HCT116 (cell line): ENCODE data around the gene DEPDC7. TPM values are rescaled to one million over a fixed set of nuclear protein-coding genes. Genes with fewer than 3 reads are reported as not detected.

Experiments
- ATAC-seq: fragments of 200-7000 bp; cut with Tn5 transposase; 2 replicates; pipeline ENCODE4 v1.9.1; 2020; ENCODE audit warnings: mild to moderate bottlenecking, moderate library complexity
- BruUV-seq: library from RNA; stranded (reverse); fragments of 400-500 nt; replicated peaks from 2 replicates; lab custom pipeline; 2021; lab: Mats Ljungman, UMichigan
- CTCF ChIA-PET: fragments of 300-600 bp; sonication (Branson Sonifier 250); formaldehyde crosslinking; loops from one replicate; lab custom pipeline; 2021; ENCODE audit warnings: antibody characterized with exemption; lab: Charles Lee
- POLR2A ChIA-PET: fragments of 300-600, 350-600 bp; sonication (Branson Sonifier 250); formaldehyde crosslinking; loops from one replicate; lab custom pipeline; 2021; ENCODE audit warnings: antibody characterized with exemption; lab: Charles Lee
- RAD21 ChIA-PET, 2 experiments: fragments of 300-600 bp; sonication (Branson Sonifier 250); formaldehyde crosslinking; loops; one replicate each; lab custom pipeline; 2023; ENCODE audit warnings: low total read pairs in 2 of 2; ENCODE audit not compliant: uncharacterized antibody in 2 of 2, unreplicated experiment in 2 of 2, low non-redundant PET in 1 of 2; lab: Charles Lee
- DNase-seq: peaks from one replicate; pipeline ENCODE4 v3.0.0-alpha.2; 2010; ENCODE audit warnings: low read depth, low spot score
- H2AFZ ChIP-seq: fragments of 200-600 bp; shearing (Covaris generic), sonication (generic); 2 replicates; pipeline ENCODE4 v1.6.1; 2017; ENCODE audit warnings: low read depth, mixed run types, mixed read lengths, antibody characterized with exemption, low read length; ENCODE audit not compliant: poor library complexity, severe bottlenecking
- H3K27ac ChIP-seq: 2 replicates; pipeline ENCODE4 v1.5.1; 2012; ENCODE audit warnings: low read depth, low read length
- H3K27me3 ChIP-seq: fragments of 200-600 bp; sonication (generic); 2 replicates; pipeline ENCODE4 v1.6.1; 2016; ENCODE audit warnings: mixed run types, low read length, mixed read lengths; ENCODE audit not compliant: insufficient read depth
- H3K36me3 ChIP-seq, 2 experiments: fragments of 200-500 bp in 1 of 2; fragments of 200-600 bp in 1 of 2; sonication (Bioruptor generic) in 1 of 2; sonication (generic) in 1 of 2; 2 replicates each; pipeline versions ENCODE4 v1.5.1 to v1.6.1; 2014 to 2016; ENCODE audit warnings: low read length in 2 of 2, inconsistent platforms in 1 of 2, mixed read lengths in 1 of 2, mixed run types in 1 of 2; ENCODE audit not compliant: insufficient read depth in 2 of 2, control insufficient read depth in 1 of 2
- H3K4me1 ChIP-seq, 2 experiments: fragments of 200-600 bp in 1 of 2; sonication (generic) in 1 of 2; 2 replicates each; pipeline versions ENCODE4 v1.5.1 to v1.6.1; 2012 to 2017; ENCODE audit warnings: low read length in 2 of 2, inconsistent platforms in 1 of 2, mild to moderate bottlenecking in 1 of 2, mixed read lengths in 1 of 2, mixed run types in 1 of 2, moderate library complexity in 1 of 2; ENCODE audit not compliant: insufficient read depth in 2 of 2, control insufficient read depth in 1 of 2
- H3K4me2 ChIP-seq: fragments of 200-600 bp; sonication (generic); 2 replicates; pipeline ENCODE4 v1.6.1; 2017; ENCODE audit warnings: mixed run types, low read length, mixed read lengths
- H3K4me3 ChIP-seq, 2 experiments: fragments of 200-600 bp in 1 of 2; sonication (generic) in 1 of 2; replicated peaks in 1 of 2; 2 replicates each; pipeline ENCODE4 v1.5.1; 2011 to 2016; ENCODE audit warnings: low read length in 2 of 2, control low read depth in 1 of 2, low read depth in 1 of 2, mild to moderate bottlenecking in 1 of 2, mixed read lengths in 1 of 2, mixed run types in 1 of 2
- H3K79me2 ChIP-seq: fragments of 200-600 bp; sonication (generic); 2 replicates; pipeline ENCODE4 v1.6.1; 2017; ENCODE audit warnings: mild to moderate bottlenecking, mixed run types, low read length, moderate library complexity, mixed read lengths; ENCODE audit not compliant: insufficient read depth
- H3K9ac ChIP-seq: fragments of 200-600 bp; sonication (generic); 2 replicates; pipeline ENCODE4 v1.6.1; 2016; ENCODE audit warnings: low read length, mixed read lengths
- H3K9me2 ChIP-seq: fragments of 200-600 bp; sonication (generic), shearing (Covaris generic); 2 replicates; pipeline ENCODE4 v1.6.1; 2017; ENCODE audit warnings: mixed run types, mild to moderate bottlenecking, moderate library complexity; ENCODE audit not compliant: insufficient read depth
- H3K9me3 ChIP-seq, 2 experiments: fragments of 200-500 bp in 1 of 2; fragments of 200-600 bp in 1 of 2; sonication (Bioruptor generic) in 1 of 2; sonication (generic) in 1 of 2; 2 replicates each; pipeline ENCODE4 v1.6.1; 2014 to 2017; ENCODE audit warnings: low read length in 2 of 2, mixed read lengths in 2 of 2, inconsistent platforms in 1 of 2, low read depth in 1 of 2, mild to moderate bottlenecking in 1 of 2, mixed run types in 1 of 2, moderate library complexity in 1 of 2; ENCODE audit not compliant: control insufficient read depth in 1 of 2, insufficient read depth in 1 of 2
- H4K20me1 ChIP-seq: fragments of 200-600 bp; sonication (generic), shearing (Covaris generic); 2 replicates; pipeline ENCODE4 v1.6.1; 2017; ENCODE audit warnings: mixed run types, mild to moderate bottlenecking, moderate library complexity; ENCODE audit not compliant: insufficient read depth
- EGR1 ChIP-seq: IDR thresholded peaks from 2 replicates; pipeline ENCODE4 v1.6.1; 2012; ENCODE audit warnings: low read depth
- EZH2phosphoT487 ChIP-seq: fragments of 200-600 bp; IDR thresholded peaks from 2 replicates; pipeline ENCODE4 v1.6.1; 2018; ENCODE audit warnings: antibody characterized with exemption, borderline replicate concordance
- FOSL1 ChIP-seq: IDR thresholded peaks from 2 replicates; pipeline ENCODE4 v1.6.1; 2012; ENCODE audit warnings: low read depth
- MAX ChIP-seq: IDR thresholded peaks from 2 replicates; pipeline ENCODE4 v1.6.1; 2012
- POLR2A ChIP-seq: IDR thresholded peaks from 2 replicates; pipeline ENCODE4 v1.7.0; 2011; ENCODE audit warnings: borderline replicate concordance; ENCODE audit not compliant: insufficient read depth, insufficient read length; ENCODE audit errors: extremely low read depth
- REST ChIP-seq: IDR thresholded peaks from 2 replicates; pipeline ENCODE4 v1.6.1; 2012; ENCODE audit warnings: low read depth
- SP1 ChIP-seq: IDR thresholded peaks from 2 replicates; pipeline ENCODE4 v1.6.1; 2012; ENCODE audit warnings: low read depth
- SRF ChIP-seq: IDR thresholded peaks from 2 replicates; pipeline ENCODE4 v1.6.1; 2012; ENCODE audit warnings: low read depth
- YY1 ChIP-seq: IDR thresholded peaks from 2 replicates; pipeline ENCODE4 v1.6.1; 2011; ENCODE audit warnings: low read length, low read depth, moderate library complexity, mild to moderate bottlenecking; ENCODE audit not compliant: insufficient replicate concordance; ENCODE audit errors: extremely low read depth
- ZFX ChIP-seq: fragments of 450-650 bp; IDR thresholded peaks from 2 replicates; pipeline ENCODE4 v1.6.1; 2017
- ZNF274 ChIP-seq: fragments of 200-500 bp; sonication (Bioruptor generic); IDR thresholded peaks from 2 replicates; pipeline ENCODE4 v1.6.1; 2014; ENCODE audit warnings: mild to moderate bottlenecking, low read depth, low read length, inconsistent platforms
- intact Hi-C: fragments of 100-400 bp; cut with micrococcal nuclease; formaldehyde crosslinking; loops from 2 replicates; pipeline ENCODE4 v1.10.0; 2022
- total RNA-seq: library from RNA; stranded (reverse); gene quantifications from one replicate; pipeline ENCODE4 v1.2.1, GENCODE V29; 2021; ENCODE audit not compliant: unreplicated experiment
- TF ChIP-seq, protein P1 (sequence below): IDR thresholded peaks from 2 replicates; pipeline ENCODE4 v1.6.1; 2012

DEPDC7 gene
- total RNA-seq, 1 experiment from 2014 or later: 7.3 TPM

DNA sequence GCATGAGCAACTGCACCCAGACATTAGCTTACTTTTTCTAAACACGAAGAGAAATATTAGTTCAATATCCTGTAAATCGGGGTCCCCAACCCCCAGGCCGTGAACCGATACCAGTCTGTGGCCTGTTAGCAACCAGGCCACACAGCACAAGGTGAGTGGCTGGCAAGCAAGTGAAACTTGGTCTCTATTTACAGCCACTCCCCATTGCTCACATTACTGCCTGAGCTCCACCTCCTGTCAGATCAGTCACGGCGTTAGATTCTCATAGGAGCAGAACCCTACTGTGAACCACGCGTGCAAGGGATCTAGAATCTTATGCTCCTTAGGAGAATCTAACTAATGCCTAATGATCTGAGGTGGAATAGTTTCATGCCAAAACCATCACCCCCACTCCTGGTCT, 27.8 kb upstream of the DEPDC7 start:
- peak; percentile 34; the same call in 1 of the 2 replicates for ATAC-seq
- intact Hi-C loops: no loop called here
- POLR2A ChIA-PET: no interaction called here

More for the DNA sequence above, 27.8 kb upstream of the DEPDC7 start:
- ChIA-PET CTCF (no interaction called here), RAD21 (interaction anchor here in 1 of 2 experiments (0.6 kb wide), 1 partner anchor 92 kb away, joined by 3 read pairs; no protein-coding TSS in a partner anchor)
- no peaks in the 10 kb centered on the region for H3K9me2 ChIP-seq
- no peaks in the 10 kb centered on the region for H3K4me1 ChIP-seq
- H3K4me3 ChIP-seq: no peak overlapping the region
- H3K9ac ChIP-seq: no peak overlapping the region
- H3K36me3 ChIP-seq: no peaks in the 10 kb centered on the region
- no peak overlapping the region for H3K4me2 ChIP-seq
- BruUV-seq: no TSS peak
- H3K27me3 ChIP-seq: no peaks in the 10 kb centered on the region
- H4K20me1 ChIP-seq: no peaks in the 10 kb centered on the region
- no peak overlapping the region for H3K27ac ChIP-seq
- no peak overlapping the region for H2AFZ ChIP-seq
- TF ChIP-seq EZH2phosphoT487 (no peak), MAX (no peak), POLR2A (no peak), ZFX (no peak), ZNF274 (no peak), SP1 (no peak), FOSL1 (no peak), SRF (no peak), EGR1 (no peak), YY1 (no peak), REST (no peak)
- TF ChIP-seq, protein P1, sequence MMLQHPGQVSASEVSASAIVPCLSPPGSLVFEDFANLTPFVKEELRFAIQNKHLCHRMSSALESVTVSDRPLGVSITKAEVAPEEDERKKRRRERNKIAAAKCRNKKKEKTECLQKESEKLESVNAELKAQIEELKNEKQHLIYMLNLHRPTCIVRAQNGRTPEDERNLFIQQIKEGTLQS: no peak
- no peaks in the 10 kb centered on the region for H3K79me2 ChIP-seq
- no peak for DNase-seq
- H3K9me3 ChIP-seq: peaks cover 0 to 5% of the 10 kb centered on the region in 2 experiments; a peak in 1 of 4 replicates
